NCI-H526 treated with DMSO at 0.1 percent for 48 hours (cell line): ENCODE data around the gene LCOR.

Experiments
- DNase-seq: peaks from one replicate; lab custom pipeline; 2025; lab: John Stamatoyannopoulos, UW

LCOR gene

DNA sequence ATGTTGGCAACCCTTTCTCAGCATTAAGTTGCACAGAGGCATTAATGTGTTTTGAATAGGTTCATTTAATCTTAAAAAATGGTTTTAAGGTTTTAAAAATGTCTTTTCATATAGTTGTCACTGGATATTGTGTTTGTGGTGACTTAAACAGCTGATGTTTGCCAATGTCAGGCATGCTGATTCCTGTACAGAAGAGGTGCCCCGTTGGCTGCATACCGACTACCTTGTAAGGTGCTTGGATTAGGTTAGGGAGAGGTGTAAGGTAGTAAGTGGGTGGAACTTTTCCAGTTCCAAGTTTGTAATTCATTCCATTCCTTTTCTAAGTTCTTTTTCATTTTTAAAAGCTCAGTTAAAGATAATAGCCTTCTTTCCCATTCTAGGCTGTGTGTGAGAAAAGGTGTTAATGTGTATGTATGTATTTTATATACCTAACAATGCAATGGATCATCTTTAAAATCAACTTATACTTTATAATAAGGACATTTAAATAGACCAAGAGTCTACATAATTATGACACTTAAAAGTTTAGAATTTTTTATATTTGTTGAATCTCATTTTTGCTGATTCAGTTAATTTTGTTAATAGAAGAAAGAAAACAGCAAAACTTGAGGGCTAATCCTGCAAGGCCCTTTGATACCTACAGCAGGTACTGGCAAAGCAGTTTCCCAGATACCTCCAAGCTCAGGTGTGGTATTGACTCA, 155.2 kb downstream of the LCOR start:
- DNase-seq = no peak

DNA sequence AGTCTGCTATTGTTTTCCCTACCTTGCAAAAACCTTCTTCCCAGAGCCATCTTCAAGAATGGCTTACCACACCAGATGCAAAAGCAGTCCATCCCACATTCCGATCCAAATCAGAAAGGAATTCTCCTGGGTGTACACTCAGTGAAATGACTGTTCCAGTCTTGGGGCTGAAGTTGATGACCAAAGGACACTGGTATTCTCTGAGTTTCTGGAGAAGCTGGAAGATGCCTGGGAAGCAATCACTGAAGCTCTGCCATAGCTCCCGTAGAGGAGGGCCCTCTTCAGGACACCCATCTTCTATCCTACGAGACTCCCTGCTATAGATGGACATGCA, 155.7 kb downstream of the LCOR start:
- DNase-seq = no peak

DNA sequence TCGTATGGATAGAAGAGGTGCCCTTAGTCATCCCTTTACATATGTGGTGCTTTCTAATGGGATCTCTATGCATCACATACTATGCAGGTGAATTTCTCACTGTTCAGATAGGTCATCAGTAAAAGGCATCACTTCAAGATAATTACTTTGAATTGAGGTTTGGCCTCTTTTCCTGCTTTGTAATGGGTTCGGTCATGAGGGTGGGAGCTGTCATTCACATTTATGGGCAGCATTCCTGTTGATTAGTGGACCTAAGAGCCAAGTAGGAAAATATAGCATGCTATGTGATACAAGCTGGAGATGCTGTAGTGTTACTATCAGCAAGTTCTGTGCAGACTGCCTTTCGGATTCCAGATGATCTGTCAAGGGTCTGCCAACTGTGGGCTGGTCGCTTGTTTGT, 156.3 kb downstream of the LCOR start:
- DNase-seq = no peak

DNA sequence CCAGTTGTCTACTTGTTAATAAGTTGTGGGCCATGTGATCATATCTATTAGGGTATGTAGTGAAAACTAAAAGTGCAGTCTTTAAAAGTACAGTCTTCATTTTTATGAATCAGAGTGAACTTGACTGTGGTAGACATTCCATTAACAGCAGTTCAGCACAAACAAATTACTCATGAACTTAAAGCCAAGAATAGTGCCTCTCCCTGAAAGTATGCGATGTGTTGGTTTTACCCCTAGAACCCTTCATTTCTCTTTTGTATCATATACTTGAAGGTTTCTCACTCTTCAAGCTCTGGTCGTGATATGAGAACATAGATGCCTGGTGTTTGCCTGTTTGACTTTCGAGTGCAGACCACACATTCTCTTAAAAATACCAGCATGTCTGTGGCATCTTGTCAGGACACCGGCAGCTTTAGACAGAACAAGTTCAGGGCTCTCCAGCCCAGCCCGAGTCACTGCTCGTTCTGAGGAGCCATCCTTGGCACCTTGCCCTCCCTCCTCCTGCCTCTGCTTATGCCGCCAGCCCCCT, 159.3 kb downstream of the LCOR start:
- DNase-seq = no peak

DNA sequence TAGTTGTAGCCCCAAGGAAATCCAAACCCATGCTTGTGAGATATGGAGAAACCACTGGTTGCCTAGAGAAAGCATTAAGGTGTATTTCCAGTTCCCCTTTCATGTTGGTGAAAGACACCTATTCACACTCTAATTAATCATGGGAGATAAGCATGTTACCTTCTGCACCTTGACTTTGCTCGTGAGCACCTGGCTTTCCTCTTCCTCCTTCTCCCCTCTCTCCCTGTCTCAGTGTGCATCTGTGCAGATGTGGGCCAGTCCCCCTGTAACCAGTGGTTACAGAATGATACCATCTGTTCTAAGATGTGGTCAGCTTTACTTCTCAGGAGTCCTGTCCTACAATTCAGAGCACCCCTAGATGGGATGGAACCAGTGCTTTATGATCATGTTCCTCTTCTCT, 160.6 kb downstream of the LCOR start:
- DNase-seq = no peak

DNA sequence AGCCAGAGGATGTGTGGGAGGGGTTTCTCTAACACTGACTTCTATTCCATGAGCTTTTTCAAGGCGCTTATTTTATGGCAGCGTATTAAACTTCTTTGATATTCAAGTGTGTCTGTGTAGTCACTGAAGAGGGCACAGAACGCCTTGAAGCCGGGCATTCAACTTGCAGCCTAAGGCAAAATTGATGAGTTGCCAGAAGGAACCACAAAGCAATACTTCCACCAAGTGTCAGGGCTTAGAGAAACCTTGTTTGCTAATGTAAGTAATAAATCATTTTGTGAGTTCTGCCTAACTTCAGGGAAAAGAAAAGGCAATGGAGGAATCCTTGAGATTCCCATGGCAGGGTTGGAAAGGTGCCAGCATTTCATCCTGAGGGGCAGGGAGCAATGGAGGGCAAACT, 163.8 kb downstream of the LCOR start:
- no peak for DNase-seq

DNA sequence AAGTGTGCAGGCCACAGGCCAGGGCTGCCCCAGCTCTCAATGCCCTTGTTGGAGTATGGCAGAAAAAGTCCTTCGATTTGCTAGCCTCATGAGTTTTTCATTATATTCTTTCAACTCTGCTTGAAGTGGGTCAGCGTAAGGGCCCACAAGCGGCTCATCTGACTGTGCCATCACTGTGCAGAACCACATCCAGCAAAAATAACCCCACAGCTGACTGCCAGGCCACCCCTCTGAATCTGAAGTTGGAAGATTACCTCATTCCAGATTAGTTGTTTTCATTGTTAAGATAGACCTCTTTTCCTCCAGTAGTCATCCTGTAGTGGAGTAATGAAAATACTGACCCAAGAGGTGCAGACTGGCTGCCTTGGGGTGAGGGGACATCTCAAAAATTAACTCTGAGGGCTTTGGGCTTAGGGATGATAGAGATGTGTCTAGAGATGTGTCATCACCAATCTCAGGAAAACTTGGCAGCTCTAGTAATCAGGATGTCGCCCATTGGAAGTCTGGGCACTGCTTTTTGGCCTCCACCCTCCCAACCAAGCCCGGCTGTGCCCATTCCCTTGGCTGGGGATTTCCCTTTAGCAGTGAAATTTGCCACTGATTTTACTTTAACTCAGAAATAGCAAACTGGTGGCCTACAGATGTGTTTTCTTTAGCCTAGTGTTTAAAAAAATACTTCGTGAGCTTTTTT, 164.3 kb downstream of the LCOR start:
- no peak for DNase-seq

DNA sequence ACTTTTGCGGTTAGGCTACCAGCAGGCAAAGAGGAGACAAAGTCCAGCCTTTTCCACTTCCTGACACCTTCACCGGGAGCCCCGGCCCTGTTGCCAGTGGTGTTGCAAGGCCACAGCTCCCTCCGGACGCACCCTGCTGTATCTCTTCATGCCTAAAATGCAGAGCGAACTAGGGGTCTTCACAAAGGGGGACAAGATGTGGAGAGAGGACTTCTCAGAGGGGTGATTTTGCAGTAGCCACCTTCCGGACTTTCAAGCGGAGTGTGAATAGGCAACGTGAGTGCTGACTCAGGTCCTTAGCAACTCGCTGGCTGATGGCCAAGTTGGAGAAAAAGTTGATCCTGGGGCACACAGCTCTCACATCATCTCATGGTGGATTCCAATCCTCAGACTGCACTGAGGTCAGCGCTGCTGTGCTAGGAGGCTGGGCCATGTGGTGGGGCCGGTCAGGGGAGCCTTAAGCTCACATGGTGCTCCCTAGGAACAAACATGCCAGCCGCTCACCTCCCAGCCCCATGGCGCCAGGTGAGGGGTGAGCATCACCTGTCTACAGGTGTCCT, 166.3 kb downstream of the LCOR start:
- no peak for DNase-seq

DNA sequence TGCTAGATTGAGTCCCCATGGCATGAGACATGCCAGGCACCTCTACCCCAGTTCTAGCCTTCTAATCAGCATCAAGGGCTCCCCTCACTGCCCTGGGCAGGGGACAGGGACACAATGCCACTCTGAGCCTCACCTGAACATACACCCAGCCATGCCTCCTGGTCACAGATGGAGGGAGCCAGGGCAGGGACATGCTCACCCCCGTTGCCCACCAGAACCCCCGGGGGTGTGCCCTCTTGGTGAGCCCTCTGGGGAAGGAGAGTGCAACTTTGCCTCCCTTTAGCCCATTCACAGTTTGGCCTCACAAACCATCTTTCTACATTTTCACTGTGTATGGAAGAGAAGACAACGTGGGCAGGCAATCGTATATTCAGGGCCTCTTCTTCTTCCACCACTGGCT, 167.2 kb downstream of the LCOR start:
- DNase-seq = no peak

DNA sequence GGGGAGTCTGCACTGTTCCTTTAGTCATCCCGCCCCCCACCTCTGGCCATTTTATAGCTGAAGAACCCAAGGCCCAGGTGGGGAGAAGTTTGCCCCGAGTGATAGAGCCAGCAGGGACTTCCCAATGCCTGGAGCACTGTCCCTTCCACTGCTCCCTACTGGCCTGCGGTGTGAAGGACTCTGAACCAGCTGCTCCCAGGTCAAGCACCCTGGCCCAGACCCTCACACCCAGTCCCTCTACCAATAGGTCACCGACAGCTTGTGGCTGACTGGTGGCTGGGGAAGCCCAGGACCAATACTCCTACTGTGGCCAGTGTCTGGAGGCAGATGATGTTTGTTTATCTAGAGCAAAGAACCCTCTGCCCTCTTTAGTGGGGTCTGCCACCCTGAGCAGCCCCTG, 167.9 kb downstream of the LCOR start:
- no peak for DNase-seq

DNA sequence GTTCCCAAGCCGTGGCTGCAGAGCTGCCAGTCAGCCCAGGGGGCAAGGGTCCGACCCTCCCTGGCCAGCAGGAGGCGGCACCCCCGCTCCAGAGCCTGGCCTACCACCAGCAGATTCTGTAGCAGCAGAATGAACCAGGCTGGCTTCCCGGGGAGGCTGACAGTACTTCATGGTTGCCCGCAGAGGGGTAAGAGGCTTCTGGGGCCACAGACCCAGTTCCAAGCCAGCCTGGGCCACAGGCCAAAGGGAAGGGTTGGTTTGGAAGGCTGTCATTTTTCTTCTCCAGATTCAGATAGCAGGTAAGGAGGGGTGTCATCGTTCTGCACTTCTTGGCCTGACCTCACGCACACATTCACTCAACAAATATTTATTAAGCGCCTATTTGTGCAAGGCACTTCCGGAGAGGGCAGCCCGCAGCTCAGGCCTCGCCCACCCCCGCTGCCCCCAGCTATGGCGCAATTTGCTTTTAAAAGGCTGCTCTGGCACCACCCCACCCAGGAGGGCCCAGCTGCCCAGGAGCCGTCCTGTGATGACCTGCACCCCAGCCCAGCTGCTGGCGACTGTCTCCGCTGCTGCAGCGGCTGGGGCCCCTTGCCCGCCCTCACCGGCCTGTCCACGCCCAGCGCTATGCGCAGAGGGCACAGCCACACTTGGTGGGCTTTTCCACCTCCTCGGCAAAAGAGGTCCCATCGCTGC, 168.5 kb downstream of the LCOR start:
- DNase-seq = no peak

DNA sequence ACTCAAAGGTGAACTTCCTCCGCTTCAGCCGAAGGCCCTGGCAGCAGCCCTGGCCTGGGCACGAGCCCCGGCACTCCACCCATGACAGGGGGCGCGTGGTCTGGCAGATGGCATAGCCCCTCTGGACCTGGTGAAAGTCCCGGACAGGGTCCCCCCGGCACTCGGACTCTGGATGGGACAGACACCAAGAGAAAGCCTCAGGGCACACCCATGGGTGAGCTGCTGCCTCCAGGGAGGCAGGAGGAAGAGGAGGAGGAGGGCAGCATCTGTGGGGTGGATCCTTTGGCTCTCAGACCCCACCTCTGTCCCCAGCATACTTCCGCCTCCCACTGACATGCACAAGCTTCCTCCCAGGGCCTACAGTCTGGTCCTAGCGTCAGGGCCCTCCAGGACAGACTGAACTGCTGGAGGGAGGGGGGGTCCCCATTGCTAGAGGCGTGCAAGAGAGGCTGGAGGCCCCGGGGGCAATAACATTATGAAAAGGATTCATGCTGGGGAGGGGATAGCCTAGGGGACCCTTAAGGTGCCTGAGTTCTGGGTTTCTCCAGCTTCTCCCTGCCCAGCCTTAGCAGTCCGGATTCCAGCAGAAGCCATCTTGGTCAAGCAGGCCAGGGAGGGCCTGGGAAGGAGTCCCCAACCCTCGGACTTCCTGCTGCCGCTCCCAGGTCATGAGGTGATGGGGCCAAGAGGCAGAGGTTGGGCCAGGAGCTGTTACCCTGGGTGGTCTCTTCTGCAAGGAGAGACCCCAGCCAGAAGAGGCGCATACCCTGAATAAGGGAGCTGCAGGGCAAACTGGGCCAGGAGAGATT, 169.3 kb downstream of the LCOR start:
- DNase-seq = no peak

DNA sequence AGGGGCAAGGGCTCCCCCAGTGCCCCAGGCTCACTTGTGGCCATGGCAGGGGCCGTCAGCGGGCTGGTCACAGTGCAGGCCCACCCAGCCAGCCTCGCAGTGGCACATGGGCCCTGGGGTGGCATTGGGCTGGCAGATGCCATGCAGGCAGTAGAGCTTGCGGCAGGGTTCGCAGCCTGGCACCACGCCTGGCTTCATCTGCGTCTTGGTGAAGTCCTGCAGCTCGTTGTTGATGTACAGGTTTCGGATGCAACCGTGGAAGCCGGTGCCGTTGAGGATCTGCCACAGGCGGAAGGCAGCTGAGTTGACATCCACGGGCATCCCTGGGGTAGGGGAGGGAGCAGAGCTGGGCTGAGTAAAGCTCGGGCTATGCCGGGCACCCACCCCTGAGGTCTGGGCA, 170.6 kb downstream of the LCOR start:
- no peak for DNase-seq

DNA sequence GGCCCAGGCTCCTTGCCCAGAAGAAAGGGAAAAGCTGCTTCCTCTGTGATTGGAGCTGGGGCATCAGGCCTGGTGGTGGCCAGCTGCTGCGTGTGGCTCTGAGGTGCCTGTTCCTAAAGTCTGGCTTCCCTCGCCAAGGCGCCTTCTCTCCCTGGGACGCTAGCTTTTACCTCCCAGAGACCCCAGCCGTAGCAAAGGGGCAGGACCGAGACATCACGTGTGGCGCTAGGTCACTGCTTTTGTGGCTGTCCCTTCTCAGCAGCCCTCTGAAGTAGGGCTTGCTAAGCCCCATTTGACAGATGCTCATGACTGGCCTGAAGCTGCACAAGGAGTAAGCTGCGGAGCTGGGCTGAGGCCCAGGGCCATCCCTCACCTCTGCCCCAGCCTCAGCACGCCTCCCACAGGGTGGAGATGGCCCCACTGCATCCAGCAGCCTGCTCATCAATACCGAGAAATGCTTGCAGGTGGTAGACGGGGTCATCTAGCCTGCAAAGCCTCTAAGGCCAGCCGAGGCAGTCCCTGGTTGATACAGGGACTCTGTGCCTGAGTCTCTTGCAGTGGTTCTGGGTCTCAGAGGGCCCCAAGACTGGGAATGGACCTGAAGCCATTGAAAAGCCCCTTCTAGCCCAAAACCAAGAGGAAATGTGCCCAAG, 171.2 kb downstream of the LCOR start:
- DNase-seq = no peak

DNA sequence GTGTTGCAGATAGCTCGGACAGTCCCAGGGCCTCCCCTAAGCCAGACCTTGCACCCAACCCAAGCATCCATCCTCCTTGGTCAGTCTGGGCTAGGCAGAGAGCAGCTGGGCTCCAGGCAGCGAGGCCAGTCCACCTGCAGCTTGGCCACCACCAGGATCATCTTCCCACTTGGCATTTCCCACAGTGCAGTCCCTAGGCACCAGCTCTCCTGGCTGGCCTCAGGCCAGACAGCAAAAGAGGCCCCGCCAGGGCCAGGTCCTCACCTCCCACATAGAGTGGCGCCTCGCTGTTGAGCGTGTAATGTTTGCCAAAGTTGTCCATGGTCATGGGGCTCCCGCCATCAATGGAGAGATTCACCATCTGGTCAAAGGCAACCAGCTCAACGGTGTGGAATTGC, 171.7 kb downstream of the LCOR start:
- DNase-seq = no peak

DNA sequence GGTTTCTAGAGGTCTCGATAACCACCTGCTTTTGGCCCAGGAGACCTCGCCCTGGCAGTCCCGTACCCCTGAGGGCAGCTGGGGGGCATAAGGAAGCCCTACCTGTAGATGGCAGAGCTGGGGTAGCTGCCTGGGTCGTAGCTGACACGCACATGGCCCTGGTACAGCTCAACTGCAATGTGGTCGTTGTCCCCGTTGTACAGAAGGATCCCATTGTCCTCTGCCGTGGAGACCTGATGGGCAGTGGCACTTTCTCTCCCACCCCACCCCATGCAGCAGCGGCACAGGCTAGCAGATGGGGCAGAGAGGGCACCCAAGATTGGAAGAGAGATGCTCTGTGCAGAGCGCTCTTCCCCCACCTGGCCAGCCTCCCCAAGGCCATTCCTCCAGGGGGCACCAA, 172.5 kb downstream of the LCOR start:
- DNase-seq = no peak

DNA sequence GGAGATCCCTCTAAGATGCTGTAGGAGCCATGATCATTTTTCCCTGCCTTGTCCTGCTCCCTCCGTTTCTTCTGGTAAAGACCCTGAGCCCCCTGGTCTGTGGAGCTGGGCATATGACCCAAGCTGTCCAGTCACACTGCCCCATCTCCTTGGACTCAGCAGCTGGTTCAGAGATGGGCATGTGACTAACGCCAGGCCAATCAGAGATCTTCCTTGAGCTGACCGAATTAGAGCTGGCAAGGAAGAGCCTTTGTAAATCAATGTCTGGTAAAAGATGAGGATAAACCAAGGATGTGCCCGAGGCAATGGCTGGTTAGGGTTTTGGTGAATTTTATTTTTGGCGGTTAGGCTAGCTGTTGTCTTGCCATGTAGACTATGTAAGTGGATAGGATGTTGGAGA, 173.3 kb downstream of the LCOR start:
- no peak for DNase-seq

DNA sequence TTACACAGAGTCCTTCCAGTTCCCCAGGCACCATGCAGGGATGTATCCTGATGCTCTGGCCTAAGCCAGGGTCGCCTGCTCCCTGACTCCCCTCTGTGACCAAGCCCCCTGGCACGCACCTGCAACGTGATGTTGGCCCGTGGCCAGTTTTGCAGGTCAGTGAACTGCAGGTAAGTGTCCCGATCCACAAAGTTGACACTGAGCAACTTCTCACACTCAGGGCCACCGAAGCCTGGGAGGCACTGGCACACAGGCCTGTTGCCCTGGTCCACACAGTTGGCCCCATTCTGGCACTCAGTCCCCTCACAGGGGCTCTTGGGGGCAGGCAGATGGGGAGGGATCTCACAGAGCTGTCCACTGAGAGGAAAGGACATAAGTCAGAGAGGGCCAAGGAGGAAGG, 174.3 kb downstream of the LCOR start:
- no peak for DNase-seq

DNA sequence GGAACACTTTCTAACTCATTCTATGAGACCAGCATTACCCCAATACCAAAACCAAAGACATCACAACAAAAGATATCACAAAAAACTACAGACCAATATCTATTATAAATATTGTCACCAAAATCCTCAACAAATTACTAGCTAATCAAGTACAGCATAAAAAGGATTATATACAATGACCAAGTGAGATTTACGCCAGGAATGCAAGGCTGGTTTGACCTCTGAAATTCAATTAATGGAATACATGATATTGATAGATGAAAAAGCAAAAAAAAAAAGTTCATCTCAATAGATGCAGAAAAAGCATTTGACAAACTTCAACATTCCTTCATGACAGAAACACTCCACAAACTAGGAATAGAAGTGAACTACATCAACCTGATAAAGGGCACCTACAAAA, 175.3 kb downstream of the LCOR start:
- no peak for DNase-seq

DNA sequence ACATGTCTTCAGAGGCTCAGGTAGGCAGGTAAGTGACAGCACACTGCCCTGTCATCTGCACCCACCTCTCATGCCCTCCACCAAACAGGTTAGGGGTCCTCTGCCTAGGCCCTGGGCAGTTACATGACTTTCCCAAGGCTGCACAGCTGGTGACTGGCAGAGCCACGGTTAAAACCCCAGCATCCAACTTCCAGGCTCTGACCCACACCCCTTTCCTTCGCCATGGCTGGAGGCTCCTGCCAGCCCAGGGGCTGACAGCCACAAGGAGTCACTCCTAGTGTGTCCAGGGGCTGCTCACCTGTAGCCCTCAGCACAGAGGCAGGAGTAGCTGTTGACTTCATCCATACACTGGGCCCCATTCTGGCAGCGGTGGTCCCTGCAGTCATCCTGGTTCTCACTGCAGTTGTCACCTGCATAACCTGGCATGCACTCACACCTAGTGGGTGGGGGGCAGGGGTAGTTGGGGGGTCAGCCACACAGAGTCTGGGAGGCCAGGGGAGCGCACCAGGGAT, 178.7 kb downstream of the LCOR start:
- DNase-seq = no peak

DNA sequence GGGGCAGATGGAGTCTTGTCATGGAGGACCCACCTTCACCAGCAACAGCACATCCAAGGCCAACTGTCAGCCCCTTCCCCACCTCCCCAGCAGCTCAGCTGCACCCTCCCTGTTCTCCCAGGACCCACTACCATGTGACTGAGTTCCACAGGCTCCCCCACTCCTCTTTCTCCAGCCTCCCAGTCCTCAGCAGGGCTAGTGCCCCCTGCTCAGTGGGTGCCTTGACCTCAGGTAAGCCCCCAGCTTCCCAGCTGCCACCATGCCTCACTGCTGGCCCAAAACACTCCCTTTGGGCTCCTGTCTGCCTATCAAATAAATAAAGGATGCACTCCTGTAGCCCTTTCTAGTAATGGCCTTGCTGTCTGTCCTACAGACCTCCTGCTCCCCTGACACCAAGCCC, 179.3 kb downstream of the LCOR start:
- no peak for DNase-seq
